Upper lobe of left lung (tissue), 6 donors: ENCODE results near the gene HJV. TPM values are rescaled to one million over a fixed set of nuclear protein-coding genes. Genes with fewer than 3 reads are reported as not detected.

ENCODE experiments used
- ATAC-seq, 2 donors: fragments of 200-7000 bp; cut with Tn5 transposase; one replicate each; pipeline ENCODE4 v1.9.1; 2022; ENCODE audit warnings: mild to moderate bottlenecking in 2 of 2, moderate library complexity in 2 of 2; ENCODE audit not compliant: low FRiP score in 2 of 2
- DNase-seq, 2 donors: peaks; one replicate each; pipeline ENCODE4 v3.0.0-alpha.2; 2019 to 2020
- H3K27ac ChIP-seq, 4 donors: fragments of 200-600 bp; sonication (generic); one replicate each; pipeline ENCODE4 v1.5.1; 2016 to 2019
- H3K27me3 ChIP-seq, 4 donors: fragments of 200-600 bp; sonication (generic); one replicate each; pipeline ENCODE4 v1.5.1; 2017 to 2019
- H3K36me3 ChIP-seq, 4 donors: fragments of 200-600 bp; sonication (generic); one replicate each; pipeline ENCODE4 v1.5.1; 2016 to 2019
- H3K4me1 ChIP-seq, 4 donors: fragments of 200-600 bp; sonication (generic); one replicate each; pipeline ENCODE4 v1.5.1; 2018 to 2019
- H3K4me3 ChIP-seq, 4 donors: fragments of 200-600 bp; sonication (generic); one replicate each; pipeline ENCODE4 v1.5.1; 2017 to 2019; ENCODE audit warnings: mild to moderate bottlenecking in 2 of 4, moderate library complexity in 1 of 4
- H3K9me3 ChIP-seq, 4 donors: fragments of 200-600 bp; sonication (generic); one replicate each; pipeline ENCODE4 v1.5.1; 2018 to 2019
- EP300 ChIP-seq, 4 donors: sonication (generic); formaldehyde crosslinking; IDR thresholded peaks; one replicate each; pipeline ENCODE4 v1.5.1; 2017; ENCODE audit warnings: antibody characterized with exemption in 4 of 4, control low read depth in 2 of 4
- POLR2A ChIP-seq, 4 donors: fragments of 450-650 bp; IDR thresholded peaks; one replicate each; pipeline ENCODE4 v1.5.1; 2016 to 2017; ENCODE audit warnings: antibody characterized with exemption in 4 of 4, mild to moderate bottlenecking in 2 of 4
- POLR2AphosphoS5 ChIP-seq, 2 donors: sonication (generic); formaldehyde crosslinking; IDR thresholded peaks; one replicate each; pipeline ENCODE4 v1.5.1; 2017; ENCODE audit warnings: antibody characterized with exemption in 2 of 2
- WGBS, 2 donors: methylation state at CpG; one replicate each; pipeline ENCODE4 v1.1.5; 2017 to 2018; 5-methylcytosine and 5-hydroxymethylcytosine counted together
- total RNA-seq, 6 donors: library from RNA; depleted of rRNA in 4 of 6; stranded (reverse); fragments of >200 nt in 4 of 6; gene quantifications; one replicate each; pipeline versions ENCODE4 v1.1.0 to v1.2.1, GENCODE V29; 2016 to 2021
- TF ChIP-seq, protein P1 (sequence below), 6 experiments: fragments of 450-650 bp in 4 of 6; fragments of 200-600 bp in 2 of 6; sonication (generic) in 2 of 6; IDR thresholded peaks; one replicate each; pipeline ENCODE4 v1.5.1; 2016 to 2019; ENCODE audit warnings: antibody characterized with exemption in 6 of 6
- donor health status: DM: no; HTN: no; CAD: no; lungs with moderate emphysema.
- donor health status: DM: no; HTN: yes; CAD: no; lungs with severe emphysema.

The HJV gene
- total RNA-seq, 6 donors from 2014 or later = not detected

DNA sequence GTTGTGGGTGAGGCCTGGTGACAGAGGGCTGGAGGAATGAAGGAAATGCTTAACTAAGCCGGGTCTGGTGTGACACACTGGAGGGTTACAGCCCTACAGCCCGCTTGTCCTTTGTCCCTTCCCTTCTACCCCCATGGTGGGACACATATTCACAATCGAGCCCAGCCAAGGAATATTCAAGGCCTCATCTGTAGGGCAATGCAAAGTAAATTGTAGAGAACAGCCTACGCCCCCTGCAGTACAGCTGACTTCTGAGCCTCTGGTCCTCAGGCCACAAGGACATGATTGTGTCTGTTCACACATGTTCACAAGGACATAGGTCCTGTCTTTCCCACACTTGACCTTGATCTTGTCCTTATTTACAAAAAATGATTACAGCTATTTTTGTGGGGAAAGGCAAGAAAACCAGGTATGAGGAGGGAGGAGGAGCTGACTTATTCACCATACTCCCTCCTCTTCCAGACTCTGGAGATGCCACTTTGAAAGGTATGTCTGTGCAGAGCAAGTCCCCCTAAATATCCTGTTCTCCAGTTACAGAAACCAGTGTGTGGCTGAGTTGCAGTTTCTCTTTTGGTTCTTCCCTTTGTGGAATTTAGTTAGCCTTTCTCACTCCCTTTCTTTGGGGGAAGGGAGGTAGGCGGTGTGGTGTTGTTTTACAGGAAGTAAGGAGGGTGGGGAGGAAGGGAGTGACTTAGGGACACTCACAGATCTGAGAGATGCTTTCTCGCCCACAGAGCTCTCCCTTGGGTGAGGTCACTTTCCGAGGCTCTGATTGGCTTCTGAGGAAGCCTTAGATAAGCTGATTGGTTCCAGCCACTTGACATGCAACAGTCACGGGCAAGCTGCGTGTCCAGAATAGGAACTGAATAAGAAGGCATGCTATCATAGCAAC is 42.4 kb downstream of the HJV start:
- 6% methylated on average over 9 of the region's 9 CpGs for WGBS, 2 donors
- Histone ChIP-seq H3K27me3 (no peaks in the 10 kb centered on the region), H3K4me1 (peaks cover 63 to 68% (median 66%) of the 10 kb centered on the region in 4 donors), H3K36me3 (no peaks in the 10 kb centered on the region), H3K4me3 (peak overlapping the region in 2 of 4 donors; percentile 25 to 33), H3K9me3 (no peaks in the 10 kb centered on the region), H3K27ac (peak overlapping the region; percentile 94 to 98 (median 98))
- peak; percentile 96 for ATAC-seq
- peak in 1 of 2 donors; percentile 98 for DNase-seq
- TF ChIP-seq, protein P1, sequence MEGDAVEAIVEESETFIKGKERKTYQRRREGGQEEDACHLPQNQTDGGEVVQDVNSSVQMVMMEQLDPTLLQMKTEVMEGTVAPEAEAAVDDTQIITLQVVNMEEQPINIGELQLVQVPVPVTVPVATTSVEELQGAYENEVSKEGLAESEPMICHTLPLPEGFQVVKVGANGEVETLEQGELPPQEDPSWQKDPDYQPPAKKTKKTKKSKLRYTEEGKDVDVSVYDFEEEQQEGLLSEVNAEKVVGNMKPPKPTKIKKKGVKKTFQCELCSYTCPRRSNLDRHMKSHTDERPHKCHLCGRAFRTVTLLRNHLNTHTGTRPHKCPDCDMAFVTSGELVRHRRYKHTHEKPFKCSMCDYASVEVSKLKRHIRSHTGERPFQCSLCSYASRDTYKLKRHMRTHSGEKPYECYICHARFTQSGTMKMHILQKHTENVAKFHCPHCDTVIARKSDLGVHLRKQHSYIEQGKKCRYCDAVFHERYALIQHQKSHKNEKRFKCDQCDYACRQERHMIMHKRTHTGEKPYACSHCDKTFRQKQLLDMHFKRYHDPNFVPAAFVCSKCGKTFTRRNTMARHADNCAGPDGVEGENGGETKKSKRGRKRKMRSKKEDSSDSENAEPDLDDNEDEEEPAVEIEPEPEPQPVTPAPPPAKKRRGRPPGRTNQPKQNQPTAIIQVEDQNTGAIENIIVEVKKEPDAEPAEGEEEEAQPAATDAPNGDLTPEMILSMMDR (IDR thresholded peaks at IDR 0.05) = peak in 1 of 6 experiments; percentile 34
- peak in 2 of 4 donors; percentile 67 to 89 for TF ChIP-seq POLR2A (IDR thresholded peaks at IDR 0.05)
- peak; percentile 90 to 98 for TF ChIP-seq POLR2AphosphoS5 (IDR thresholded peaks at IDR 0.05)
- peak; percentile 46 to 97 (median 76) for TF ChIP-seq EP300 (IDR thresholded peaks at IDR 0.05)

GRCh38 chr1:145978471-145978853 is 43.1 kb downstream of the HJV start:
- H3K4me3 ChIP-seq = peak overlapping the region in 2 of 4 donors; percentile 25 to 33
- no peaks in the 10 kb centered on the region for H3K36me3 ChIP-seq
- H3K9me3 ChIP-seq = no peaks in the 10 kb centered on the region
- no peak for ATAC-seq
- no peak for DNase-seq
- peak overlapping the region; percentile 94 to 98 (median 98) for H3K27ac ChIP-seq
- no peaks in the 10 kb centered on the region for H3K27me3 ChIP-seq
- peaks cover 57 to 62% (median 60%) of the 10 kb centered on the region in 4 donors for H3K4me1 ChIP-seq
- TF ChIP-seq EP300 (IDR thresholded peaks at IDR 0.05) (no peak), POLR2AphosphoS5 (IDR thresholded peaks at IDR 0.05) (no peak), POLR2A (IDR thresholded peaks at IDR 0.05) (no peak)
- TF ChIP-seq, protein P1 (IDR thresholded peaks at IDR 0.05) = no peak

- H3K27ac ChIP-seq = peak overlapping the region; percentile 94 to 98 (median 98)
- TF ChIP-seq EP300 (IDR thresholded peaks at IDR 0.05) = peak in 1 of 4 donors; percentile 34
- TF ChIP-seq, protein P1 (IDR thresholded peaks at IDR 0.05) = peak; percentile 77 to 95 (median 91)
- TF ChIP-seq POLR2A (IDR thresholded peaks at IDR 0.05) = no peak
- TF ChIP-seq POLR2AphosphoS5 (IDR thresholded peaks at IDR 0.05) = peak; percentile 48 to 81
- H3K4me1 ChIP-seq = peaks cover 50 to 55% (median 54%) of the 10 kb centered on the region in 4 donors
- H3K27me3 ChIP-seq = no peaks in the 10 kb centered on the region
- 15 to 22% methylated on average over 9 of the region's 9 CpGs for WGBS, 2 donors
- H3K4me3 ChIP-seq = peak overlapping the region in 2 of 4 donors; percentile 10 to 33
- no peaks in the 10 kb centered on the region for H3K9me3 ChIP-seq
- DNase-seq = peak in 1 of 2 donors; percentile 89
- peak; percentile 72 to 76 for ATAC-seq
- H3K36me3 ChIP-seq = no peaks in the 10 kb centered on the region
Observed at GRCh38 chr1:145977486-145978470, 43.8 kb downstream of the HJV start.

GRCh38 chr1:145977016-145977415 is 44.5 kb downstream of the HJV start:
- no peaks in the 10 kb centered on the region for H3K27me3 ChIP-seq
- no peak for TF ChIP-seq EP300 (IDR thresholded peaks at IDR 0.05)
- no peak for TF ChIP-seq POLR2AphosphoS5 (IDR thresholded peaks at IDR 0.05)
- no peak overlapping the region for H3K4me3 ChIP-seq
- ATAC-seq (no peak), DNase-seq (no peak)
- 81 to 87% methylated on average over 5 of the region's 5 CpGs for WGBS, 2 donors
- H3K36me3 ChIP-seq = no peaks in the 10 kb centered on the region
- H3K9me3 ChIP-seq = no peaks in the 10 kb centered on the region
- peaks cover 42 to 48% (median 46%) of the 10 kb centered on the region in 4 donors for H3K4me1 ChIP-seq
- peak overlapping the region; percentile 94 to 98 (median 98) for H3K27ac ChIP-seq
